Endodermal cell (in vitro differentiated cells): ENCODE data around the gene PRIM2. TPM values are rescaled to one million over a fixed set of nuclear protein-coding genes. Genes with fewer than 3 reads are reported as not detected.
A peak's percentile ranks its signal among the peaks of the same experiment; 100 is the strongest.
"Not testable (repeated sequence)": the region's sequence is repeated elsewhere in the genome, so short reads cannot be mapped to it uniquely, and the experiment has no call there.

ENCODE experiments used
- DNase-seq: peaks from one replicate; pipeline ENCODE4 v3.0.0-alpha.2; 2017
- H3K27ac ChIP-seq: 2 replicates; pipeline ENCODE4 v1.5.1; 2013; ENCODE audit warnings: mild to moderate bottlenecking, low read depth, low read length, moderate library complexity
- H3K27me3 ChIP-seq: 2 replicates; pipeline ENCODE4 v1.6.1; 2013; ENCODE audit warnings: mild to moderate bottlenecking, low read length, moderate library complexity; ENCODE audit not compliant: insufficient read depth, control insufficient read depth, poor library complexity, severe bottlenecking
- H3K36me3 ChIP-seq: 2 replicates; pipeline ENCODE4 v1.7.0; 2013; ENCODE audit warnings: mild to moderate bottlenecking, low read length, moderate library complexity; ENCODE audit not compliant: control insufficient read depth, insufficient read depth
- H3K4me1 ChIP-seq: one replicate; pipeline ENCODE4 v1.7.0; 2013; ENCODE audit warnings: low read length; ENCODE audit not compliant: control insufficient read depth, insufficient read depth
- H3K4me3 ChIP-seq: 2 replicates; pipeline ENCODE4 v1.5.1; 2013; ENCODE audit warnings: mild to moderate bottlenecking, low read length, moderate library complexity
- H3K9ac ChIP-seq: 2 replicates; pipeline ENCODE4 v1.6.1; 2013; ENCODE audit warnings: mild to moderate bottlenecking, low read length, moderate library complexity; ENCODE audit not compliant: poor library complexity, severe bottlenecking; ENCODE audit errors: extremely low read depth
- H3K9me3 ChIP-seq: 2 replicates; pipeline ENCODE4 v1.6.1; 2013; ENCODE audit warnings: mild to moderate bottlenecking, low read length, moderate library complexity; ENCODE audit not compliant: control insufficient read depth
- H3K27ac Mint-ChIP-seq: 2 replicates; pipeline ENCODE4 v1.8.0; 2020; ENCODE audit warnings: mixed read lengths
- H3K27me3 Mint-ChIP-seq: 2 replicates; pipeline ENCODE4 v1.8.0; 2021; ENCODE audit warnings: mild to moderate bottlenecking, mixed read lengths; ENCODE audit not compliant: insufficient read depth
- H3K36me3 Mint-ChIP-seq: 2 replicates; pipeline ENCODE4 v1.8.0; 2020; ENCODE audit warnings: low read depth, mixed read lengths
- H3K4me1 Mint-ChIP-seq: 2 replicates; pipeline ENCODE4 v1.8.0; 2020; ENCODE audit warnings: mixed read lengths
- H3K4me3 Mint-ChIP-seq: 2 replicates; pipeline ENCODE4 v1.8.0; 2020; ENCODE audit warnings: mild to moderate bottlenecking, moderate library complexity, mixed read lengths
- H3K9me3 Mint-ChIP-seq: 2 replicates; pipeline ENCODE4 v1.8.0; 2020; ENCODE audit warnings: mild to moderate bottlenecking, mixed read lengths
- whole genome bisulfite sequencing, 2 experiments: methylation state at CpG; one replicate each; pipeline versions ENCODE4 v1.1.5 to v1.1.7; 2013; ENCODE audit warnings: missing lambda C conversion rate in 2 of 2, mixed read lengths in 1 of 2; ENCODE audit not compliant: insufficient coverage in 1 of 2, insufficient read length in 1 of 2; 5-methylcytosine and 5-hydroxymethylcytosine counted together
- total RNA-seq, 2 donors: library from RNA; stranded (reverse); fragmentation: NEBNext Ultra II Directional in 1 of 2; extraction: Animal tissue kit (Norgen Biotek cat#: 25700) in 1 of 2; gene quantifications; 2 replicates in 1 of 2; 3 replicates in 1 of 2; pipeline ENCODE4 v1.2.1, GENCODE V29; 2021

The PRIM2 gene
- total RNA-seq, 2 donors from 2014 or later = 30.9 to 43.1 TPM

DNA sequence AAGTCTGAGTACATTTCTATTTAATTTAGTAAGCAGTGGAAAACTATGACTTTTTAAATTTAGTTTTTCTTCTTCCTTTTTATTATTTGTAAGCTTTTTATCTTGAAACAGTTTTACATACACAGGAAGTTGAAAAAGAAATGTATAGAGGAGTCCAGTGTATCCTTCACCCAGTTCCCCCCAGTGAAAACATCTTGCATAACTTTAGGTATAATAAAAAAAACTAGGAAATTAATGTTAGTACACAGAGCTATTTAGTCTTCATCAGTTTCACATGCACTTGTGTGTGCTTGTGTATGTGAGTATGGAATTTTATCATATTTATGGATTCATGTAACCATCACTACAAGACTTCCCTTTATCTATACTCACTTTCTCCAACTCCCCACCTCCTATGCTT is 162.8 kb downstream of the PRIM2 start:
- not testable (repeated sequence) for H3K4me1 Mint-ChIP-seq, H3K27me3 ChIP-seq, H3K36me3 ChIP-seq, H3K27ac Mint-ChIP-seq, H3K9ac ChIP-seq, H3K27me3 Mint-ChIP-seq, H3K4me1 ChIP-seq, H3K9me3 Mint-ChIP-seq, DNase-seq, H3K36me3 Mint-ChIP-seq, H3K4me3 Mint-ChIP-seq, H3K27ac ChIP-seq, H3K4me3 ChIP-seq, H3K9me3 ChIP-seq

DNA sequence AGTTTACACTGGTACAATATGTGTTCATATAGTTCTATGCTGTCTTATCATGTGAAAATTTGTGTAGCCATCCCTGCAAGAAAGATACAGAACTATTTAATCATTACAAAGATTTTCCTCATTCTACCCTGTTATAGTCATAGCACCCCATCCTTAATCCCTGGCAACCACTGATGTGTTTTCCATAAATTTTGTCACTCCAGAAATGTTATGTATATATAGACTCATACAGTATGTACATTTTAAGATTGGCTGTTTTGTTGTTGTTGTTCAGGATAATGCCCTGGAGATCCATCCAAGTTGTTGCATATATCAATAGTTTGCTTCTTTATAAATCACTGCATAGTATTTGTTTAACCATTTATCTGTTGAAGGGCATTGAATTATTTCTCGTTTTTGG is 163.7 kb downstream of the PRIM2 start:
- H3K27ac ChIP-seq, H3K9ac ChIP-seq, H3K4me3 ChIP-seq, H3K36me3 ChIP-seq, DNase-seq, H3K27me3 Mint-ChIP-seq, H3K9me3 ChIP-seq, H3K27ac Mint-ChIP-seq, H3K4me3 Mint-ChIP-seq, H3K4me1 Mint-ChIP-seq, H3K36me3 Mint-ChIP-seq, H3K27me3 ChIP-seq, H3K4me1 ChIP-seq, H3K9me3 Mint-ChIP-seq: not testable (repeated sequence)
- WGBS, 2 experiments = 60% methylated on average over 1 of the region's 1 CpG; no CpG with 5 or more reads in 1 of the 2 experiments

DNA sequence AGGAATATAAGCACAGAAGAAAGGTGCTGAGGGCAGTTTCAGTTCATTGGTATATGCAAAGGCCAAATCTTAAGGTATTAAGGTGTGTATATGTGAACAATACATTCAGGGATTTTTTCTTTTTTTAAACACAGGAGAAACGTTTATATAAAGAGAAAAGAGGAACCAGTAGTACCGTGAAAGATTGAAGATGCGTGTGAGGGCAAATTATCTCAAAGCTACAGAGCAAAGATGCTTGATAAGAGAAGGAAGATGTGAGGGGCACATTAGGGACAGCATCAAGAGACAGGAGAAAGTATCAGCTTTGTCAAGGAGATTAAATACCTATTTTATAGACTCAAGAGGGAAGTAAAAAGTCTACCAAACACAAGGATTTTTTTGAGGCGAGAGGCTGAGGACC is 165.0 kb downstream of the PRIM2 start:
- not testable (repeated sequence) for DNase-seq, H3K27ac ChIP-seq, H3K9ac ChIP-seq, H3K4me1 Mint-ChIP-seq, H3K9me3 Mint-ChIP-seq, H3K36me3 ChIP-seq, H3K4me3 Mint-ChIP-seq, H3K4me3 ChIP-seq, H3K27me3 Mint-ChIP-seq, H3K27me3 ChIP-seq, H3K4me1 ChIP-seq, H3K27ac Mint-ChIP-seq, H3K36me3 Mint-ChIP-seq, H3K9me3 ChIP-seq
- WGBS, 2 experiments = 96% methylated on average over 3 to 4 of the region's 4 CpGs

DNA sequence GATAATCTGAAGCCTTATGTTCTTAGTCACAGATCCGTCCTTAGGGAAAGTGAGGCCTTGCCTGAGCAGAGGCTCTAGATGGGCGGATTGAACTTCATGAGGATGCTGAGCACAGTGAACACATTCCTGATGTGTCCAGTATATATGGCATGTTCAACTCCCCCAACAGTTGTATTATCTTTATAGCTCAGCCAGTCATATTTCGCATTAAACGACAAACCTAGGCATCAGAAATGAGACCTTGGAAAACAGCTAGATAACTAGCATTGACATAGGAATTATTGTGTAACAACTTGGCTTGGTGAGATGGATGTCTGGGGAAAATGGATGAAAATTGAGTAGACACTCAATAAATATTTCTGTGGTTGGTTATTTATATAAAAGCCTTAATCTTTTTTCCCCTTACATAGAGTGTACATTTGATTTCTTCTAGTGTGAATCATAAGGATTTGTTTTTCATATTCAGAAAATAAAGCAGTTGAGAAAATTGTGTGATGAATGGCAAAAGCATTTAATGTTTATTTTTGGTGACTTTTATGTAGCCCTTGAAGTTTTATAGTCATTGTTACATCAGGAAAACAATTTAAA is 169.2 kb downstream of the PRIM2 start:
- not testable (repeated sequence) for H3K4me3 Mint-ChIP-seq, H3K36me3 Mint-ChIP-seq, H3K9me3 Mint-ChIP-seq, H3K4me1 ChIP-seq, H3K27me3 ChIP-seq, H3K27me3 Mint-ChIP-seq, H3K9ac ChIP-seq, H3K27ac Mint-ChIP-seq, H3K36me3 ChIP-seq, H3K9me3 ChIP-seq, DNase-seq, H3K27ac ChIP-seq, H3K4me3 ChIP-seq
- peaks cover 22% of the 10 kb centered on the region for H3K4me1 Mint-ChIP-seq
- 92 to 98% methylated on average over 2 to 4 of the region's 4 CpGs for WGBS, 2 experiments

DNA sequence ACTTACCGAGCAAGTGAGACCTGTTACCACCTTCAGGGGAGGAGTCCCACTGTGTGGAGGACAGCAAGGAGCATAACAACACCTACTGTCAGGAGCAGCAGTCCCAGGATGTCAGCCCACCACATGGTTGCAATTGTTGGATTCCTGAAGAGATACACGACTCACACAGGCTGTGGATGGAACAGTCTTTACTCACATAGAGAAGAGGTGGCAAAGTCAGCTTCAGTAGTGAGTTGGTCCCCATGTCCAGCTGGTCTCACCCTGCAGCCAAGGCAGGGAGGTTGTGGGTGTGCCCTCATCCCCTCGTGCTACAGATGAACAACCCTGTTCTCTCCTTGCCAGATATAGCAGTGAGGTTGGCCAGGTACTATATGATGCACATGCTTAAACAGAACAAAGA is 171.1 kb downstream of the PRIM2 start:
- H3K27ac Mint-ChIP-seq, DNase-seq, H3K4me3 ChIP-seq, H3K36me3 Mint-ChIP-seq, H3K9ac ChIP-seq, H3K9me3 ChIP-seq, H3K9me3 Mint-ChIP-seq, H3K27me3 ChIP-seq, H3K27ac ChIP-seq, H3K4me3 Mint-ChIP-seq, H3K4me1 ChIP-seq, H3K36me3 ChIP-seq, H3K27me3 Mint-ChIP-seq: not testable (repeated sequence)
- 80 to 86% methylated on average over 1 to 3 of the region's 3 CpGs for WGBS, 2 experiments
- peaks cover 22% of the 10 kb centered on the region for H3K4me1 Mint-ChIP-seq

DNA sequence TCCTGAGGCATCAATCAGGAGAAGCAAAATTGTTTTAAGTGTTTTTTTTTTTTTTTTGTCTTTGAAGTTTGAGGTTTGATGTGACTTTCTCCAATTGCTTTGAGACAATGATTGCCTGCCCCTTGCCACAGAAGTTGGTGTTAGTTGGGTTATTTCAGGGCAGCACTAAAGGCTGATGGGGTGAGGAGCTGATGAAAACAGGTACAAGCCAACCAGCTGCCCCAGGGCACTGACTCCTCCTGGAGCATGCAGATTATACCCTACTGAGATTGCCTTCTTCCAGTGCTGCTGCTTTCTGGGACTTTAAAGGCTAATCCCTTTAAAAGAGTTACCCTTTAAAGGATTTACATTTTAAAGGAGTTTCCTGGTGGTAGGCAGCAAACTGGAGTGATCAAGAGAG is 172.5 kb downstream of the PRIM2 start:
- peak; percentile 75 for DNase-seq
- H3K9me3 Mint-ChIP-seq, H3K4me3 ChIP-seq, H3K27ac ChIP-seq, H3K27me3 Mint-ChIP-seq, H3K9ac ChIP-seq, H3K4me1 ChIP-seq, H3K36me3 Mint-ChIP-seq, H3K36me3 ChIP-seq, H3K27ac Mint-ChIP-seq, H3K9me3 ChIP-seq, H3K27me3 ChIP-seq, H3K4me3 Mint-ChIP-seq: not testable (repeated sequence)
- H3K4me1 Mint-ChIP-seq = peaks cover 22% of the 10 kb centered on the region

DNA sequence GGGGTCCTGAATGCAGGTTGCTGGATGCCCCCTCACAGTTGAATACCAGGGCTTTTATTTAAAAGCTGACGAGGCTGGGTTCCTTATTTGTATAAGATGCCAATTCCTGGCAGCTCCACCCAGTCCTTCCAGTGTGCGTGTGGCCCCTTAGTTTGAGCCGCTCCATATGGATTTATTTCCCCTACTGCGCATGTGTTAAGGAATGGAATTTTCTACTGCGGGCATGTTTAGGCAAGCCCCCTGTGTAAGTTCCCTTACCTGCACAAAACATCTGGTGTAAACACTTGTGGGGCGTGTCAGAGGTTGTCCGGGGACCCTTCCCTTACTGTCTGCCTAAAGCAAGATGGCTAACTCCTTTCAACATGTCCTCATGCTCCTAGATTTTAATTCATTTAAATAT is 174.4 kb downstream of the PRIM2 start:
- not testable (repeated sequence) for DNase-seq, H3K27ac ChIP-seq, H3K4me3 Mint-ChIP-seq, H3K9ac ChIP-seq, H3K36me3 ChIP-seq, H3K4me1 ChIP-seq, H3K9me3 ChIP-seq, H3K9me3 Mint-ChIP-seq, H3K27me3 Mint-ChIP-seq, H3K27ac Mint-ChIP-seq, H3K4me3 ChIP-seq, H3K27me3 ChIP-seq, H3K36me3 Mint-ChIP-seq
- H3K4me1 Mint-ChIP-seq = peaks cover 20% of the 10 kb centered on the region
- 92 to 100% methylated on average over 4 to 6 of the region's 7 CpGs for WGBS, 2 experiments
